Smooth muscle cell (in vitro differentiated cells): ENCODE measurements around the gene COL4A6. TPM values are rescaled to one million over a fixed set of nuclear protein-coding genes. Genes with fewer than 3 reads are reported as not detected.

Experiments
- DNase-seq: peaks from one replicate; lab custom pipeline; 2025; ENCODE audit not compliant: unreplicated experiment; lab: John Stamatoyannopoulos, UW
- H2AFZ ChIP-seq: fragments of 200-600 bp; sonication (generic); 2 replicates; pipeline ENCODE4 v1.6.0; 2016; ENCODE audit warnings: antibody characterized with exemption, low read depth, mild to moderate bottlenecking
- H3F3A ChIP-seq: fragments of 200-600 bp; sonication (generic); 2 replicates; pipeline ENCODE4 v1.6.0; 2017; ENCODE audit warnings: antibody characterized with exemption, low read depth
- H3K27ac ChIP-seq: fragments of 200-600 bp; sonication (generic); 2 replicates; pipeline ENCODE4 v1.5.1; 2016; ENCODE audit warnings: low read depth, mild to moderate bottlenecking
- H3K27me3 ChIP-seq: fragments of 200-600 bp; sonication (generic); 2 replicates; pipeline ENCODE4 v1.6.1; 2016; ENCODE audit warnings: low read depth, mild to moderate bottlenecking
- H3K36me3 ChIP-seq: fragments of 200-600 bp; sonication (generic); 2 replicates; pipeline ENCODE4 v1.5.1; 2016; ENCODE audit warnings: low read depth
- H3K4me1 ChIP-seq: fragments of 200-600 bp; sonication (generic); 2 replicates; pipeline ENCODE4 v1.5.1; 2016; ENCODE audit warnings: low read depth
- H3K4me2 ChIP-seq: fragments of 200-600 bp; sonication (generic); 2 replicates; pipeline ENCODE4 v1.6.0; 2016; ENCODE audit warnings: mild to moderate bottlenecking
- H3K4me3 ChIP-seq: fragments of 200-600 bp; sonication (generic); 2 replicates; pipeline ENCODE4 v1.5.1; 2016; ENCODE audit warnings: mild to moderate bottlenecking
- H3K79me2 ChIP-seq: fragments of 200-600 bp; sonication (generic); 2 replicates; pipeline ENCODE4 v1.6.0; 2016; ENCODE audit warnings: low read depth, mild to moderate bottlenecking
- H3K9ac ChIP-seq: fragments of 200-600 bp; sonication (generic); 2 replicates; pipeline ENCODE4 v1.6.0; 2016; ENCODE audit warnings: low read depth
- H3K9me3 ChIP-seq: fragments of 200-600 bp; sonication (generic); replicated peaks from 2 replicates; pipeline ENCODE4 v1.5.1; 2016; ENCODE audit warnings: low read depth
- H4K20me1 ChIP-seq: fragments of 200-600 bp; sonication (generic); 2 replicates; pipeline ENCODE4 v1.6.0; 2016; ENCODE audit warnings: low read depth
- CTCF ChIP-seq: fragments of 200-600 bp; sonication (generic); IDR thresholded peaks from 2 replicates; pipeline ENCODE4 v1.5.1; 2017; ENCODE audit warnings: borderline replicate concordance, mild to moderate bottlenecking, antibody characterized with exemption; ENCODE audit not compliant: insufficient read depth, poor library complexity, severe bottlenecking
- WGBS: methylation state at CpG from one replicate; pipeline ENCODE4 v1.1.7; 2016; ENCODE audit warnings: low lambda C conversion rate; 5-methylcytosine and 5-hydroxymethylcytosine counted together
- polyA plus RNA-seq: library from polyadenylated mRNA; unstranded; fragments of >200 nt; fragmentation: Nextera tagmentation; extraction: Ambion mirVana; gene quantifications from 2 replicates; pipeline ENCODE4 v1.2.1, GENCODE V29; 2016
- total RNA-seq: library from RNA; depleted of rRNA; stranded (reverse); fragments of >200 nt; gene quantifications from 2 replicates; pipeline ENCODE4 v1.2.3, GENCODE V29; 2014

COL4A6 gene
- total and polyA plus RNA-seq, 2 experiments from 2014 or later = 10.2 to 15.1 TPM

DNA sequence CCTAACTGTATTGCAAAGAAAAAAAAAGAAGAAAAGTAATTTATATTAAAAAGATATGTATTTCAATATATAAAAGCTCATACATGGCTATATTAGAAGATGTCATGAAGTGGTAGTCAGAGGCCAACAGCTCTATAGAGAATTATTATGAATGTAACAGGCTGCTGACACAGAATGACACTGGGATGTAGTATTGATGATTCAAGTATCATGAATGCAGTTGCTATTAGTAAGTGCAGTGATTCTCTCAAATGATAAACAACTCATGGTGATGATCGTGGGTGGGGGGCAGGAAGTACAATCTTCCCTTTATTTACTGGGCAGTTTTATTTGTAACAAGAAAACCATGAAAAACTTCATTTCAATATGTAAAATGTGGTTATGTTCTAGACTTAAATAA lies 124.6 kb downstream of the COL4A6 start:
- Histone ChIP-seq H3K79me2 (no peaks in the 10 kb centered on the region), H3K4me2 (no peak overlapping the region), H3K36me3 (no peaks in the 10 kb centered on the region), H3K27me3 (no peaks in the 10 kb centered on the region), H3K27ac (peak overlapping the region; percentile 64), H4K20me1 (no peaks in the 10 kb centered on the region), H3K4me3 (no peak overlapping the region), H3K9ac (no peak overlapping the region), H3F3A (peaks cover 4% of the 10 kb centered on the region), H2AFZ (no peak overlapping the region), H3K9me3 (no peaks in the 10 kb centered on the region), H3K4me1 (peaks cover 8% of the 10 kb centered on the region)
- no peak for DNase-seq
- WGBS = 32% methylated on average over 1 of the region's 1 CpG
- TF ChIP-seq CTCF = no peak

GRCh38 chrX:108312957-108313356 lies 125.3 kb downstream of the COL4A6 start:
- Histone ChIP-seq H3K4me3 (no peak overlapping the region), H3K4me1 (peaks cover 8% of the 10 kb centered on the region), H3K9me3 (no peaks in the 10 kb centered on the region), H3K36me3 (no peaks in the 10 kb centered on the region), H3K27ac (peak overlapping the region; percentile 64), H3K79me2 (no peaks in the 10 kb centered on the region), H2AFZ (no peak overlapping the region), H3K4me2 (no peak overlapping the region), H4K20me1 (no peaks in the 10 kb centered on the region), H3K27me3 (no peaks in the 10 kb centered on the region), H3K9ac (no peak overlapping the region), H3F3A (peaks cover 4% of the 10 kb centered on the region)
- no peak for DNase-seq
- no peak for TF ChIP-seq CTCF
- WGBS = 29% methylated on average over 1 of the region's 1 CpG

DNA sequence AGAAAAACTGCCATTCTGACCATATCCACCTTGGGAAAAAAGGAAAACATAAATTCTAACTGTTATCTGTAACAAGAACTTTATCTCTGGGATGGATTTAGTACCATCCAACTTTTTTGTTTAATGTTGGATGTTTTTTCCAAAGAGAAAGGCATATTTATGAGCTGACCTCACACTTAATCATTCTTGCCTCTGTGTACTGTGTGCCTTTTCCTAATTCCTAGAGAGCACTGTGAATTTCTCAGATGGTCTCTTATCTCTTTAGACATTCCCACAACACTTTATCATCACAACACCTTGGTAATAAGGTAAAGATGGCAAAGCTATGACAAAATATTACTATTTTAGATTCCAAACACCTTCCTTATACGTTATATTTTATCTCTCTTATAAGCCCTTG lies 126.2 kb downstream of the COL4A6 start:
- Histone ChIP-seq H3K4me2 (no peak overlapping the region), H3K36me3 (no peaks in the 10 kb centered on the region), H4K20me1 (no peaks in the 10 kb centered on the region), H3K79me2 (no peaks in the 10 kb centered on the region), H3F3A (peaks cover 4% of the 10 kb centered on the region), H3K27ac (peak overlapping the region; percentile 64), H3K9ac (no peak overlapping the region), H3K4me1 (peaks cover 8% of the 10 kb centered on the region), H3K9me3 (no peaks in the 10 kb centered on the region), H3K27me3 (no peaks in the 10 kb centered on the region), H2AFZ (no peak overlapping the region), H3K4me3 (no peak overlapping the region)
- whole genome bisulfite sequencing = 16% methylated on average over 1 of the region's 1 CpG
- TF ChIP-seq CTCF = no peak
- DNase-seq = no peak

DNA sequence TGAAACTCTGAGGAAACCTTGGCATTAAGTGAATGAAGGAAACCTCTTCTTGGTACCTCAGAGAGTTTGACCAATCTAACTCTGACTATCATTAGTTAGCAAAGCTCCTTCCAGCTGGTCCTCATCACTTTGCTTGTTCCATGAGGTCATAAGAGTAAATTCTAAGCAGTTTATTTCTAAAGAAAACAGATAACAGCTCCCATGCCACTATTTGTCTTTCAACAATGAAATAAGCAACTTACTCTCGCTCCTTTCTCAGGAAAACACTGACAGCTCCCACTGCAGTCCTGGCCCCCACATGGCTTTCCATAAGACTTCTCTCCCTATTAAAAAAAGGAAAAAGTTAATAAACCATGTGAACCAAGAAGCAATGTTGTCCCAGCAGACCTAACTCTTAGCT lies 127.7 kb downstream of the COL4A6 start:
- H3F3A ChIP-seq = peaks cover 4% of the 10 kb centered on the region
- H3K27ac ChIP-seq = peak overlapping the region; percentile 89
- no peaks in the 10 kb centered on the region for H3K27me3 ChIP-seq
- peaks cover 8% of the 10 kb centered on the region for H3K4me1 ChIP-seq
- H2AFZ ChIP-seq = no peak overlapping the region
- H3K4me2 ChIP-seq = no peak overlapping the region
- no peak for DNase-seq
- no peaks in the 10 kb centered on the region for H3K9me3 ChIP-seq
- H3K4me3 ChIP-seq = no peak overlapping the region
- no peaks in the 10 kb centered on the region for H3K36me3 ChIP-seq
- no peaks in the 10 kb centered on the region for H4K20me1 ChIP-seq
- WGBS = 100% methylated on average over 1 of the region's 1 CpG
- H3K9ac ChIP-seq = no peak overlapping the region
- no peak for TF ChIP-seq CTCF
- no peaks in the 10 kb centered on the region for H3K79me2 ChIP-seq
